ENCODE measurements around the gene PPP4R2.

The PPP4R2 gene

DNA sequence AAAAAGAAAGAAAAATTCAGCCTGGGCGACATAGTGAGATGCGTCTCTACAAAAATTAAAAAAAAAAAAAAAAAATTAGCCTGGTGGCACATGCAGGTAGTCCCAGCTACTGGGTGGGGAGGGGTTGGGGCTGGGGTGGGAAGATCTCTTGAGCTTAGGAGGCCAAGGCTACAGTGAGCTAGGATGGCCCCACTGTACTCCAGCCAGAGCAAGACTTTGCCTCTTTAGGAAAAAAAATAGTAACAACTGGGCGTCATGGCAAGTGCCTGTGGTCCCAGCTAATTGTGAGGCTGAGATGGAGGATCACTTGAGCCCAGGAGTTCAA is 23.9 kb upstream of the PPP4R2 start:
- TF ChIP-seq GLIS3 (CRISPR knock-in tag; IDR thresholded peaks at IDR 0.05) (no peak), ISL1 (CRISPR knock-in tag; IDR thresholded peaks at IDR 0.05) (no peak), ESRRG (CRISPR knock-in tag; IDR thresholded peaks at IDR 0.05) (no peak)
- ATAC-seq = no peak

DNA sequence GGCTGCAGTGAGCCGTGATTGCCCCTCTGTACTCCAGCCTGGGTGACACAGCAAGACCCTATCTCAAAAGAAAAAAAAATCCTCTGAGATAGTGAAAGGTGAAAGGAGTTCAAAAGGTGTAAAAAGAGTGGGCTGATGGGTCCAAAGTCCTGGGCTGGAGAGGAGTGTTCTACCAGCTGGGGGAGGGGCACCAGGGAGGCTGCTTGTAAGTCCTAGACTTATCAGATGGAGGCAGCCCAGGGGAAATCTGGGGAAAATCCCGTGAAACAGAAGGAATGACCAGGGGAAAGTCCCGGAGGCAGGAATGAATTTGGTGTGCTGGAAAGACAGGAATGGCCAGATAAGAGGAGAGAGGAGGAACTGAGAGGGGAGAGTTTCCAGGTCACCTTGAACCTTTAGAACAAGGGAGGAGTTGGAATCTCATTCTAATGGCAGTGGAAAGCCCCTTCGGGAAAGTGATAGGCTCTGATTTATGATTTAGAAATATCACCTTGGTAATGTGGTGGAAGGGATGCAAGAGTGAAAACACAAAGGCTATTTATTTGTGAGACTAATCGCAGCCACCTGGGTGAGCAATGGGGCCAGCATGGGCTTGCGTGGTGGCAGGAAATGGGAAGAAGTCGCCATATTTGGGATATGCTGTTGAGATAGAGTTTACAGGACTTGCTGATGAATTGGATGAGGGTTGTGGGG is 23.4 kb upstream of the PPP4R2 start:
- no peak for ATAC-seq
- TF ChIP-seq ZC3H10 (CRISPR knock-in tag; IDR thresholded peaks at IDR 0.05) = no peak
- no peak for TF ChIP-seq ZNF565 (CRISPR knock-in tag; conservative IDR thresholded peaks at IDR 0.05; ENCODE audit: low read depth)
- no peak for TF ChIP-seq SNAI2 (CRISPR knock-in tag; IDR thresholded peaks at IDR 0.05)
- TF ChIP-seq ISL1 (CRISPR knock-in tag; IDR thresholded peaks at IDR 0.05) = no peak
- TF ChIP-seq, protein P1, sequence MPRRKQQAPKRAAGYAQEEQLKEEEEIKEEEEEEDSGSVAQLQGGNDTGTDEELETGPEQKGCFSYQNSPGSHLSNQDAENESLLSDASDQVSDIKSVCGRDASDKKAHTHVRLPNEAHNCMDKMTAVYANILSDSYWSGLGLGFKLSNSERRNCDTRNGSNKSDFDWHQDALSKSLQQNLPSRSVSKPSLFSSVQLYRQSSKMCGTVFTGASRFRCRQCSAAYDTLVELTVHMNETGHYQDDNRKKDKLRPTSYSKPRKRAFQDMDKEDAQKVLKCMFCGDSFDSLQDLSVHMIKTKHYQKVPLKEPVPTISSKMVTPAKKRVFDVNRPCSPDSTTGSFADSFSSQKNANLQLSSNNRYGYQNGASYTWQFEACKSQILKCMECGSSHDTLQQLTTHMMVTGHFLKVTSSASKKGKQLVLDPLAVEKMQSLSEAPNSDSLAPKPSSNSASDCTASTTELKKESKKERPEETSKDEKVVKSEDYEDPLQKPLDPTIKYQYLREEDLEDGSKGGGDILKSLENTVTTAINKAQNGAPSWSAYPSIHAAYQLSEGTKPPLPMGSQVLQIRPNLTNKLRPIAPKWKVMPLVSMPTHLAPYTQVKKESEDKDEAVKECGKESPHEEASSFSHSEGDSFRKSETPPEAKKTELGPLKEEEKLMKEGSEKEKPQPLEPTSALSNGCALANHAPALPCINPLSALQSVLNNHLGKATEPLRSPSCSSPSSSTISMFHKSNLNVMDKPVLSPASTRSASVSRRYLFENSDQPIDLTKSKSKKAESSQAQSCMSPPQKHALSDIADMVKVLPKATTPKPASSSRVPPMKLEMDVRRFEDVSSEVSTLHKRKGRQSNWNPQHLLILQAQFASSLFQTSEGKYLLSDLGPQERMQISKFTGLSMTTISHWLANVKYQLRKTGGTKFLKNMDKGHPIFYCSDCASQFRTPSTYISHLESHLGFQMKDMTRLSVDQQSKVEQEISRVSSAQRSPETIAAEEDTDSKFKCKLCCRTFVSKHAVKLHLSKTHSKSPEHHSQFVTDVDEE (CRISPR knock-in tag; IDR thresholded peaks at IDR 0.05) = no peak
- no peak for TF ChIP-seq TCF4 (CRISPR knock-in tag; IDR thresholded peaks at IDR 0.05; ENCODE audit: borderline replicate concordance)
- TF ChIP-seq, protein P2, sequence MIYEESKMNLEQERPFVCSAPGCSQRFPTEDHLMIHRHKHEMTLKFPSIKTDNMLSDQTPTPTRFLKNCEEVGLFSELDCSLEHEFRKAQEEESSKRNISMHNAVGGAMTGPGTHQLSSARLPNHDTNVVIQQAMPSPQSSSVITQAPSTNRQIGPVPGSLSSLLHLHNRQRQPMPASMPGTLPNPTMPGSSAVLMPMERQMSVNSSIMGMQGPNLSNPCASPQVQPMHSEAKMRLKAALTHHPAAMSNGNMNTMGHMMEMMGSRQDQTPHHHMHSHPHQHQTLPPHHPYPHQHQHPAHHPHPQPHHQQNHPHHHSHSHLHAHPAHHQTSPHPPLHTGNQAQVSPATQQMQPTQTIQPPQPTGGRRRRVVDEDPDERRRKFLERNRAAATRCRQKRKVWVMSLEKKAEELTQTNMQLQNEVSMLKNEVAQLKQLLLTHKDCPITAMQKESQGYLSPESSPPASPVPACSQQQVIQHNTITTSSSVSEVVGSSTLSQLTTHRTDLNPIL (CRISPR knock-in tag; IDR thresholded peaks at IDR 0.05; ENCODE audit: low read depth) = no peak
- TF ChIP-seq GLIS3 (CRISPR knock-in tag; IDR thresholded peaks at IDR 0.05) = no peak
- no peak for TF ChIP-seq RARB (CRISPR knock-in tag; IDR thresholded peaks at IDR 0.05)
- no peak for TF ChIP-seq ZNF70 (CRISPR knock-in tag; IDR thresholded peaks at IDR 0.05)
- no peak for TF ChIP-seq PPARA (CRISPR knock-in tag; IDR thresholded peaks at IDR 0.05; ENCODE audit: borderline replicate concordance)
- no peak for TF ChIP-seq CSDC2 (CRISPR knock-in tag; IDR thresholded peaks at IDR 0.05)
- no peak for TF ChIP-seq OSR1 (CRISPR knock-in tag; IDR thresholded peaks at IDR 0.05)
- no peak for TF ChIP-seq ZFP3 (CRISPR knock-in tag; IDR thresholded peaks at IDR 0.05)
- TF ChIP-seq, protein P3, sequence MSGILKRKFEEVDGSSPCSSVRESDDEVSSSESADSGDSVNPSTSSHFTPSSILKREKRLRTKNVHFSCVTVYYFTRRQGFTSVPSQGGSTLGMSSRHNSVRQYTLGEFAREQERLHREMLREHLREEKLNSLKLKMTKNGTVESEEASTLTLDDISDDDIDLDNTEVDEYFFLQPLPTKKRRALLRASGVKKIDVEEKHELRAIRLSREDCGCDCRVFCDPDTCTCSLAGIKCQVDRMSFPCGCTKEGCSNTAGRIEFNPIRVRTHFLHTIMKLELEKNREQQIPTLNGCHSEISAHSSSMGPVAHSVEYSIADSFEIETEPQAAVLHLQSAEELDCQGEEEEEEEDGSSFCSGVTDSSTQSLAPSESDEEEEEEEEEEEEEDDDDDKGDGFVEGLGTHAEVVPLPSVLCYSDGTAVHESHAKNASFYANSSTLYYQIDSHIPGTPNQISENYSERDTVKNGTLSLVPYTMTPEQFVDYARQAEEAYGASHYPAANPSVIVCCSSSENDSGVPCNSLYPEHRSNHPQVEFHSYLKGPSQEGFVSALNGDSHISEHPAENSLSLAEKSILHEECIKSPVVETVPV (CRISPR knock-in tag; IDR thresholded peaks at IDR 0.05) = no peak
- TF ChIP-seq ZFP30 (CRISPR knock-in tag; IDR thresholded peaks at IDR 0.05) = no peak
- TF ChIP-seq TOX (CRISPR knock-in tag; IDR thresholded peaks at IDR 0.05; ENCODE audit: borderline replicate concordance) = no peak
- no peak for TF ChIP-seq ESRRG (CRISPR knock-in tag; IDR thresholded peaks at IDR 0.05)
- TF ChIP-seq, protein P4, sequence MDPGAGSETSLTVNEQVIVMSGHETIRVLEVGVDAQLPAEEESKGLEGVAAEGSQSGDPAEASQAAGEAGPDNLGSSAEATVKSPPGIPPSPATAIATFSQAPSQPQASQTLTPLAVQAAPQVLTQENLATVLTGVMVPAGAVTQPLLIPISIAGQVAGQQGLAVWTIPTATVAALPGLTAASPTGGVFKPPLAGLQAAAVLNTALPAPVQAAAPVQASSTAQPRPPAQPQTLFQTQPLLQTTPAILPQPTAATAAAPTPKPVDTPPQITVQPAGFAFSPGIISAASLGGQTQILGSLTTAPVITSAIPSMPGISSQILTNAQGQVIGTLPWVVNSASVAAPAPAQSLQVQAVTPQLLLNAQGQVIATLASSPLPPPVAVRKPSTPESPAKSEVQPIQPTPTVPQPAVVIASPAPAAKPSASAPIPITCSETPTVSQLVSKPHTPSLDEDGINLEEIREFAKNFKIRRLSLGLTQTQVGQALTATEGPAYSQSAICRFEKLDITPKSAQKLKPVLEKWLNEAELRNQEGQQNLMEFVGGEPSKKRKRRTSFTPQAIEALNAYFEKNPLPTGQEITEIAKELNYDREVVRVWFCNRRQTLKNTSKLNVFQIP (CRISPR knock-in tag; IDR thresholded peaks at IDR 0.05; ENCODE audit: borderline replicate concordance, low read depth) = no peak
- TF ChIP-seq ARNTL (CRISPR knock-in tag; IDR thresholded peaks at IDR 0.05; ENCODE audit: borderline replicate concordance, low read depth) = no peak

DNA sequence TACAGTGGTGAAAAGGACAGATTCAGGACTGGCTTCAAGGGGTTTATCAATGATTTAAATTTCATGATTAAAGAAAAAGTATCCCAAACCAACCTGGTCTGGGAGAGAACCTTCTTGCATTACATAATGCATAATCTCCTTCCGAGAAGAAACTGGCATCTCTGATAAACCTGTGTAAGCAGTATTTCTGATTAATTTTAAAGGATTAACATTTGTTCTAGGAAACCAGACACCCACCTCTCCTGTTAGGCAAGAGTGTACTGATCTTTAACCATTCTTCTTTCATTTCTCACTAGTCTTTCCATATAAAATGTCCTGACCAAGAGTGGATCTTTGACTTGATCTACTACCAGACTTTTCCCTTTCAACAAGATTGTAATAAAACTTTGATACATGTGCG is 22.8 kb upstream of the PPP4R2 start:
- no peak for ATAC-seq
- TF ChIP-seq ARNTL (CRISPR knock-in tag; IDR thresholded peaks at IDR 0.05; ENCODE audit: borderline replicate concordance, low read depth) (no peak), OSR1 (CRISPR knock-in tag; IDR thresholded peaks at IDR 0.05) (no peak), ZNF8 (CRISPR knock-in tag; IDR thresholded peaks at IDR 0.05) (no peak), CSDC2 (CRISPR knock-in tag; IDR thresholded peaks at IDR 0.05) (no peak), ISL1 (CRISPR knock-in tag; IDR thresholded peaks at IDR 0.05) (no peak), SNAI2 (CRISPR knock-in tag; IDR thresholded peaks at IDR 0.05) (no peak), ZC3H10 (CRISPR knock-in tag; IDR thresholded peaks at IDR 0.05) (no peak)
- TF ChIP-seq, protein P4 (CRISPR knock-in tag; IDR thresholded peaks at IDR 0.05; ENCODE audit: borderline replicate concordance, low read depth) = no peak
- TF ChIP-seq, protein P3 (CRISPR knock-in tag; IDR thresholded peaks at IDR 0.05) = no peak
- TF ChIP-seq, protein P1 (CRISPR knock-in tag; IDR thresholded peaks at IDR 0.05) = no peak
- TF ChIP-seq, protein P5, sequence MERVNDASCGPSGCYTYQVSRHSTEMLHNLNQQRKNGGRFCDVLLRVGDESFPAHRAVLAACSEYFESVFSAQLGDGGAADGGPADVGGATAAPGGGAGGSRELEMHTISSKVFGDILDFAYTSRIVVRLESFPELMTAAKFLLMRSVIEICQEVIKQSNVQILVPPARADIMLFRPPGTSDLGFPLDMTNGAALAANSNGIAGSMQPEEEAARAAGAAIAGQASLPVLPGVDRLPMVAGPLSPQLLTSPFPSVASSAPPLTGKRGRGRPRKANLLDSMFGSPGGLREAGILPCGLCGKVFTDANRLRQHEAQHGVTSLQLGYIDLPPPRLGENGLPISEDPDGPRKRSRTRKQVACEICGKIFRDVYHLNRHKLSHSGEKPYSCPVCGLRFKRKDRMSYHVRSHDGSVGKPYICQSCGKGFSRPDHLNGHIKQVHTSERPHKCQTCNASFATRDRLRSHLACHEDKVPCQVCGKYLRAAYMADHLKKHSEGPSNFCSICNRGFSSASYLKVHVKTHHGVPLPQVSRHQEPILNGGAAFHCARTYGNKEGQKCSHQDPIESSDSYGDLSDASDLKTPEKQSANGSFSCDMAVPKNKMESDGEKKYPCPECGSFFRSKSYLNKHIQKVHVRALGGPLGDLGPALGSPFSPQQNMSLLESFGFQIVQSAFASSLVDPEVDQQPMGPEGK (CRISPR knock-in tag; IDR thresholded peaks at IDR 0.05; ENCODE audit: borderline replicate concordance) = no peak

Measured in SK-N-SH treated with all-trans-retinoic acid at 6 μM for 48 hours (cell line).